ENCODE results near the gene SZRD1. TPM values are rescaled to one million over a fixed set of nuclear protein-coding genes. Genes with fewer than 3 reads are reported as not detected.

SZRD1 gene
- total RNA-seq, 2 donors from 2014 or later: 79.4 to 85.4 TPM

DNA sequence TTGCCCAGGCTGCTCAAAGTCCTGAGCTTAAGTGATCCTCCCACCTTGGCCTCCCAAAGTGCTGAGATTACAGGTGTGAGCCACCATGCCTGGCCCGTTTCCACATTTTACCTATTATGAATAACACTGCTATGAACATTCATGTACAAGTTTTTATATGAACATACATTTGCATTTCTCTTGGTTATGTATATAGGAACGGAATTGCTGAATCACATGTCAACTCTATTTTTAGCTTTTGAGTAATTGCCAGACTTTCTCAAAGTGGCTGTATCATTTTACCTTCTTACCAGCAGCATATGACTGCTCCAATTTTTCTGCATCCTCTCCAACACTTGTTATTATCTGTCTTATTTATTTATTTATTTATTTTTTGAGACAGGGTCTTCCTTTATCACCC, 67.5 kb downstream of the SZRD1 start:
- DNase-seq (ENCODE audit: low spot score) (no peak), ATAC-seq (ENCODE audit: insufficient number of reproducible peaks, low FRiP score, low read depth) (no peak)

DNA sequence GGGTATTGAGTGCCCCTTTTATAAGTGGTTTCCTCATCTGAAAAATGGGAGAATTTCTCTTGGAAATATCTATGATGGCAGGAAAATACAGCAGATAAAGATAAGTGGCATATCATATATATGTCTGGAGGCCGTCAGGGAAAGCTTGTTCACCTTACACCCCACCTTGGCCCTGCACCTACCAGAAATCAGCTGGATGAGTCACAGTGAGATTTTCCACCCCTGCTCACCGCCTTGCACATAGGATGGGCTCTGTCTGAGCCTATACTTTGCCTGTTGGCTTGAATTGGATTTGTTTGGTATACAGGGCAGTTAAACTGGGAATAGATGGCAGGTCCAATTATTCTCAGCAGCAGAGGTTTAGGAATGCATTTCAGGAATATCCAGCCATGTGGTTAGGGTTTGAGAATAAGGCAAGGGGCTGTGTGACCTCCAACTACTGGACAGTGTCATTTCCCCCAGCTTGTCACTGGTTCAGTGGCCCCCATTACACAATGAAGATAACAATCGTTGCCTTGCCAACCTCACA, 70.0 kb downstream of the SZRD1 start, which contains the start of gene SPATA21:
Gene SPATA21, minus strand, starts transcription at position 479 of the 529 bp plus-strand sequence. CDS start 6,053 bp downstream, outside the sequence.
- Histone ChIP-seq H3K27me3 (replicated peaks; ENCODE audit: insufficient read depth) (no peaks in the 10 kb centered on the region), H3K4me3 (no peak within 1 kb of the TSS), H3K4me1 (ENCODE audit: control insufficient read depth in 1 of 2, low read depth in 2 of 2) (peaks cover 7 to 10% of the 10 kb centered on the region in 2 donors), H3K9me3 (no peaks in the 10 kb centered on the region), H3K36me3 (no peaks in the 10 kb centered on the region), H3K27ac (no peak within 1 kb of the TSS)
- ATAC-seq (ENCODE audit: insufficient number of reproducible peaks, low FRiP score, low read depth): peak; percentile 23
- no peak for DNase-seq (ENCODE audit: low spot score)
- TF ChIP-seq, protein P1, sequence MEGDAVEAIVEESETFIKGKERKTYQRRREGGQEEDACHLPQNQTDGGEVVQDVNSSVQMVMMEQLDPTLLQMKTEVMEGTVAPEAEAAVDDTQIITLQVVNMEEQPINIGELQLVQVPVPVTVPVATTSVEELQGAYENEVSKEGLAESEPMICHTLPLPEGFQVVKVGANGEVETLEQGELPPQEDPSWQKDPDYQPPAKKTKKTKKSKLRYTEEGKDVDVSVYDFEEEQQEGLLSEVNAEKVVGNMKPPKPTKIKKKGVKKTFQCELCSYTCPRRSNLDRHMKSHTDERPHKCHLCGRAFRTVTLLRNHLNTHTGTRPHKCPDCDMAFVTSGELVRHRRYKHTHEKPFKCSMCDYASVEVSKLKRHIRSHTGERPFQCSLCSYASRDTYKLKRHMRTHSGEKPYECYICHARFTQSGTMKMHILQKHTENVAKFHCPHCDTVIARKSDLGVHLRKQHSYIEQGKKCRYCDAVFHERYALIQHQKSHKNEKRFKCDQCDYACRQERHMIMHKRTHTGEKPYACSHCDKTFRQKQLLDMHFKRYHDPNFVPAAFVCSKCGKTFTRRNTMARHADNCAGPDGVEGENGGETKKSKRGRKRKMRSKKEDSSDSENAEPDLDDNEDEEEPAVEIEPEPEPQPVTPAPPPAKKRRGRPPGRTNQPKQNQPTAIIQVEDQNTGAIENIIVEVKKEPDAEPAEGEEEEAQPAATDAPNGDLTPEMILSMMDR (IDR thresholded peaks at IDR 0.05): no peak

More for the DNA sequence above, 67.5 kb downstream of the SZRD1 start:
- H3K27me3 ChIP-seq (replicated peaks; ENCODE audit: insufficient read depth): no peaks in the 10 kb centered on the region
- H3K9me3 ChIP-seq: no peaks in the 10 kb centered on the region
- H3K4me3 ChIP-seq: no peak overlapping the region
- H3K4me1 ChIP-seq (ENCODE audit: control insufficient read depth in 1 of 2, low read depth in 2 of 2): no peaks in the 10 kb centered on the region
- TF ChIP-seq, protein P1 (IDR thresholded peaks at IDR 0.05): no peak
- no peak overlapping the region for H3K27ac ChIP-seq
- no peaks in the 10 kb centered on the region for H3K36me3 ChIP-seq

DNA sequence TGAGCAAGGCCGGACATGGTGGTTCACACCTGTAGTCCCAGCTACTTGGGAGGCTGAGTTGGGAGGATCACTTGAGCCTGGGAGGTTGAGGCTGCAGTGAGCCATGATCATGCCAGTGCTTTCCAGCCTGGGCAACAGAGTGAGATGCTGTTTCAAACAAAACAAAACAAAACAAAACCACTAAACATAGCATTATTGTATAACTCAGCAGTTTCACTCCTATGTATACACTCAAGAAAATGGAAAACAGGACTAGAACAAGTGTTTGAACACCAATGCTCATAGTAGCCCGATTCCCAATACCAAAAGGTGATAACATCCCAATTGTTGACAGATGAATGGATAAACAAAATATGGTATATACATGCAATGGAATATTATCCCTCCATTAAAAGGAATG, 71.5 kb downstream of the SZRD1 start:
- TF ChIP-seq, protein P1 (IDR thresholded peaks at IDR 0.05): no peak
- H3K9me3 ChIP-seq: no peaks in the 10 kb centered on the region
- no peaks in the 10 kb centered on the region for H3K27me3 ChIP-seq (replicated peaks; ENCODE audit: insufficient read depth)
- peaks cover 11 to 21% of the 10 kb centered on the region in 2 donors for H3K4me1 ChIP-seq (ENCODE audit: control insufficient read depth in 1 of 2, low read depth in 2 of 2)
- ATAC-seq (ENCODE audit: insufficient number of reproducible peaks, low FRiP score, low read depth): no peak
- no peak overlapping the region for H3K27ac ChIP-seq
- DNase-seq (ENCODE audit: low spot score): no peak
- peaks cover 4% of the 10 kb centered on the region for H3K36me3 ChIP-seq
- H3K4me3 ChIP-seq: no peak overlapping the region

DNA sequence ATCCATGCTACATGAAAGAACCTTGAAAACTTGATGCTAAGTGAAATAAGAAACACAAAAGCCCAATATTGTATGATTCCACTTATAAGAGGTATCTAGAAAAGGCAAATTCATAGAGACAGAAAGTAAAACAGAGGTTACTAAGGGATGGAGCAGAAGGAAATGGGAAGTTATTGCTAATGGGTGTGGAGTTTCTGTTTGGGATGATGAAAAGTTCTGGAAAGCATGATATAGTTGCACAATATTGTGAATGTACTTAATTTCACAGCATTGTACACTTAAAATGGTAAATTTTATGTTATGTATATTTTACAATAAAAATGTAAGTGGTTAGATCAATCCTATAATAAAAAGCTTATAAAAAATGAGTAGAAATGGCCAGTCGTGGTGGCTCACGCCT, 71.9 kb downstream of the SZRD1 start:
- TF ChIP-seq, protein P1 (IDR thresholded peaks at IDR 0.05): no peak
- no peak for DNase-seq (ENCODE audit: low spot score)
- no peaks in the 10 kb centered on the region for H3K9me3 ChIP-seq
- H3K4me3 ChIP-seq: no peak overlapping the region
- peaks cover 11 to 21% of the 10 kb centered on the region in 2 donors for H3K4me1 ChIP-seq (ENCODE audit: control insufficient read depth in 1 of 2, low read depth in 2 of 2)
- no peak overlapping the region for H3K27ac ChIP-seq
- H3K36me3 ChIP-seq: peaks cover 8% of the 10 kb centered on the region
- H3K27me3 ChIP-seq (replicated peaks; ENCODE audit: insufficient read depth): no peaks in the 10 kb centered on the region
- ATAC-seq (ENCODE audit: insufficient number of reproducible peaks, low FRiP score, low read depth): no peak

DNA sequence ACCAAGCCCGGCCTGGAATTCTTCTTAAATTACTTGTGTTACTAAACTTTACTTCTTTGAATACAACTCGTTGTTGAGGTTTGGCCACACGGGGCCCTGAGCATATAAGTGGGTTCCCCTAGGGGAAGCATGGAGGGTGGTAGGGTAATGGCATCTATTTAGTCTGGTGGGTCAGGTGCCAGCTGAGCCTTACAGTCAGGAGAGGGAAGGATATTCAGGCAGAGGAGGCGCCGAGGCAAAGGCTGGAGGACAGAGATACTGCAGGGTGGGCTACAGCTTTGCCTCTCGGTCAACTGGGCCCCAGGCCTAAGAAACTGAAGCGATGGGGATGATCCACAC, 73.1 kb downstream of the SZRD1 start:
- TF ChIP-seq, protein P1 (IDR thresholded peaks at IDR 0.05): no peak
- H3K4me1 ChIP-seq (ENCODE audit: control insufficient read depth in 1 of 2, low read depth in 2 of 2): peaks cover 11 to 21% of the 10 kb centered on the region in 2 donors
- H3K27me3 ChIP-seq (replicated peaks; ENCODE audit: insufficient read depth): no peaks in the 10 kb centered on the region
- peak overlapping the region; percentile 39 to 63 for H3K27ac ChIP-seq
- no peaks in the 10 kb centered on the region for H3K9me3 ChIP-seq
- ATAC-seq (ENCODE audit: insufficient number of reproducible peaks, low FRiP score, low read depth) (no peak), DNase-seq (ENCODE audit: low spot score) (no peak)
- peaks cover 14% of the 10 kb centered on the region for H3K36me3 ChIP-seq
- H3K4me3 ChIP-seq: peak overlapping the region; percentile 94

Data from thoracic aorta (tissue), 2 donors.